VCaP (cell line): ENCODE data around the gene OBP2A.
"Not testable (repeated sequence)": the region's sequence is repeated elsewhere in the genome, so short reads cannot be mapped to it uniquely, and the experiment has no call there.

Source experiments
- H3K27ac ChIP-seq: fragments of 450-650 bp; 2 replicates; pipeline ENCODE4 v1.5.1; 2017
- CTCF ChIP-seq: fragments of 450-650 bp; conservative IDR thresholded peaks from 2 replicates; pipeline ENCODE4 v1.5.1; 2017; ENCODE audit warnings: mild to moderate bottlenecking, moderate library complexity

Gene OBP2A

DNA sequence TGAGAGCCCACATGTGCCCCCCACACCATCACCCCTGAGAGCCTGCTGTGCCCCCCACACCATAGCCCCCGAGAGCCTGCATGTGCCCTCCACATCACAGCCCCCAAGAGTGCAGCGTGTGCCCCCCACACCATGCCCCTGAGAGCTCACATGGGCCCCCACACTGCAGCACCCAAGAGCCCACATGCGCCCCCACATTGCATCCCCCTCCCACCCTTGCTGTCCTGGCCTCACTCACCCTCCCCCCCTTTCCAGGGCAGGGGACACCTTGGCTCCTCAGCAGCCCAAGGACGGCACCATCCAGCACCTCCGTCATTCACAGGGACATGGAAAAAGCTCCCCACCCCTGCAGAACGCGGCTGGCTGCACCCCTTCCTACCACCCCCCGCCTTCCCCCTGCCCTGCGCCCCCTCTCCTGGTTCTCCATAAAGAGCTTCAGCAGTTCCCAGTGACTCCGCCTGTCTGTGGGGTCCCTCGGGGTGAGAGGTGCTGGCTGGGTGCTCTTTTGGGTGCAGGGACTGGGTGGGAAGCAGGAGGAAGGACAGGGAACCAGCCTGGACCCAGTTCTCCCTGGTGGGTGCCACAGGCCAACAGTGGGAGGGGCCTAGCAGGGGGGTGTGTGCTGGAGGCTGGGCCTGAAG is 19.7 kb upstream of the OBP2A start:
- TF ChIP-seq CTCF: no peak
- no peak overlapping the region for H3K27ac ChIP-seq

DNA sequence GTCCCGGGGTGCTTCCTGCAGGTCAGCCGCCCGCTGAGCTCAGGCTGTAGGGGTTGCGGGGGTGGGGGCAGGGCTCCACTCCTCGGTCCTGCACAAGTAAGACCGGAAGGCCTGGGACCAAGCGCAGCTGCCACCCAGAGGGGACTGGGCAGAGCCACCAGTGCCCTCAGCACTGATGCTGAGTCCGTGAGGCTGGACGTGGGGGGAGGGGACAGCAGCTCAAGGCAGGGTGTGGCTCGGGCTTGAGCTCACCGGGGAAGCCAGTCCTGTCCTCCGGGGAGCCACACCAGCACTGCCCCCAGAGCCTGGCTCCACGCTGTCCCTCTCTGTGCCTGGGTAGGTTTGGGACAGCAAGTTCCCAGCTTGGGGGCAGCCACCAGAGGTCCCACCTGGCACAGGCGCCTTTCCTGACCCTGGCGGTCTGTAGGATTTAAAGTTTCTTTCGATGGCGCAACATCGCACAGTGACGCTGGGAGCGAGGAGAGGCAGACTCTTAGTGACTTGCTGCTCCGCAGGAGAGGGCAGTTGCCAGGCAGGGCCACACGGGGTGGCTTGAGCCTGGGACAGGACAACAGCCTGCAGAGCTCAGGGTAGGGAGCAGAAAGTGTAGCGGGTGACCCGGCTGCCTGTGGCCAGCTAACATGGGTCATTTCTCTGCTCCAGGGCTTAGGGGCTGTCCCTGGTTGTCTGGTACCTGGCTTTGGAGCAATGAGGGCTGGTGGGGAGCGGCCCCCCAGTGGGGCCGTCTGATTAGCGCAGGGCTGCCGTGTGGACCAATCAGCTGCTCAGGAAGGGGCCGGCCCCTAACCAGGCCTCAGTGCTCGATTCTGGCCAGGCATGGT is 19.0 kb upstream of the OBP2A start:
- TF ChIP-seq CTCF: no peak
- H3K27ac ChIP-seq: no peak overlapping the region

GRCh38 chr9:135528842-135529435 is 17.0 kb upstream of the OBP2A start:
- H3K27ac ChIP-seq: not testable (repeated sequence)

- TF ChIP-seq CTCF: no peak
- H3K27ac ChIP-seq: no peak overlapping the region
Observed at GRCh38 chr9:135530146-135530545, 15.8 kb upstream of the OBP2A start.

DNA sequence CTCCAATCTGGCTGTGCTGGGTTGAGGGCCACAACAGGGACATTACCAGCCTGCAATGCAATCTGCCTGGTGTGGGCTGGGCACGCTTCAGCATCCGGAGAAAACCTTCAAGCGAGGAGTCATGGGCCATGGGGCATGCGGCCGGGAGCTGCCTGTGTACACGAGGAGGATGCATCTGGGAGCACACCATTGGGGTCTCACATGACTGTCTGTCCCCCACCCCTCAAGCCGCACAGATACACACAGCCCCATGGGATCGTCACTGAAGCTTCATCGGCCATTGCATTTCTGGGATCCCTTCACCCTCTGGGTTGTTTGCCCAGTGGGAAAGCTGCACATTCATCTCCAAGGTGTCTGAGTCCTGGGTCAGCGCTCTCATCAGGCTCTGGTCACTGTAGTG is 14.8 kb upstream of the OBP2A start:
- H3K27ac ChIP-seq: no peak overlapping the region
- no peak for TF ChIP-seq CTCF

DNA sequence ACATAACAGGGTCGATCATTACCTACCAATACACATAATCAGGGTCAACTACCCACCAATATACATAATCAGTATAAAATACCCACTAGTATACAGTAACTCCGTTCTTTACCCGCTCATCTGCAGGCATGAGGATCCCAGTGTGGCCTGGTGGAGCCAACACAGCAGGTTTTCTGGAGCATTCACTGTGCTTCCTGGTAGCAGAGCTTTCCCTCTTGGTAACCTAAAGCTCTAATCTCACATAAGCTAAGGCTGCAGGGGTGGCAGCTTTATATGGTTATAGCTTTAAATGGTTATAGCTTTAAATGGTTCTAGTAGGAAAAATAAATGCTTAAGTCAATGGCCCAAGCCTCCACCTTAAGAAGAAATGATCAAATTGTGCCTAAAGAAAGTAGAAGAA is 12.8 kb upstream of the OBP2A start:
- TF ChIP-seq CTCF: no peak
- H3K27ac ChIP-seq: no peak overlapping the region

DNA sequence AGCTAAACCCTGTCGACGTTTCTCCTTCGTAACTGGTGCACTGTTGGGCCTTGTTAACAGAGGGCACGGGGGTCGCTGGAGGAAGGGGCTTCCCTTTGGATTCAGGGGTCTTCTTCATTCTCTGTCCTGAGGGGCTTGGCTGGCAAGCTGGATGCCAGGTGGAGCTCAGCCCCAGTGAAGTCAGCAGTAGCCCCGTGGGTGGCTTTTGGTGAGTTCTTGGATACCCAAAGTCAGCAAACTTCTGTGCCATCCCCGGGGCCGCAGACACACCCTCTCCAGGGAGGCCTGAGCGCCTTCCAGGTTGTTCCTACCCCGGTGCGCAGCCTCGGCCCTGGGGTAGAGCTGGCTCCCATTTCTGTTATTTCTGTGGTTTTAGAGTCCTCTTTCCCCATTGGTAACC is 12.3 kb upstream of the OBP2A start:
- H3K27ac ChIP-seq: no peak overlapping the region
- no peak for TF ChIP-seq CTCF

GRCh38 chr9:135534192-135534711 is 11.7 kb upstream of the OBP2A start:
- H3K27ac ChIP-seq: not testable (repeated sequence)

DNA sequence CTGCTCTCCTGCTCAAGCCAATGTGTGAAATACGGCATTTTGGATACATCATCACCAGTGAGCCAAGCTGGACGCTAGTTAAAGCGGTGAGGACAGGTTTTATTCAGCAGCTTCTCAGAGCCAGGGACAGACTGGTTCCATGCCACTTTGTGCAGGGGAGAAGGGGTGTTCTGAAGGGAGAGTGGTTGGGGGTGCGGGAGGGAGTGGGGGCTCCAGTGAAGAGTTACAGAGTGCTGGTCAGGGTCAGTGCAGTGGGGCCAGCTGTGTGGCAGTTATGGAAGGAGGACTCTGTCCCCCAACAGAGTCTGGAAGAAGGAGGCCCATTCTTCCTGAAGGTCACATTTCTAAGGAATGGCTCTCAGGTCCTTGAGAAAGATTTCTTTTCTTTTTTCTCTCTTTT is 11.1 kb upstream of the OBP2A start:
- not testable (repeated sequence) for H3K27ac ChIP-seq

GRCh38 chr9:135535631-135536030 is 10.3 kb upstream of the OBP2A start:
- H3K27ac ChIP-seq: not testable (repeated sequence)
